OCI-LY7 (cell line): ENCODE data around the gene CDCA5.

Source experiments
- CTCF ChIP-seq: fragments of 200-600 bp; sonication (generic); conservative IDR thresholded peaks from 2 replicates; pipeline ENCODE4 v1.5.1; 2014; ENCODE audit warnings: mild to moderate bottlenecking, antibody characterized with exemption, low read length, moderate library complexity, mixed read lengths
- EZH2phosphoT487 ChIP-seq: fragments of 200-600 bp; sonication (generic); IDR thresholded peaks from 2 replicates; pipeline ENCODE4 v1.6.1; 2018; ENCODE audit warnings: low read depth, borderline replicate concordance, mild to moderate bottlenecking, mixed run types, antibody characterized with exemption, low read length, moderate library complexity, mixed read lengths

- TF ChIP-seq CTCF, result no peak
- TF ChIP-seq EZH2phosphoT487, result no peak
Observed at GRCh38 chr11:65055538-65055937, 28.3 kb downstream of the CDCA5 start.
